GM19099 (cell line): ENCODE data around the gene ZDHHC14.

Experiments
- POLR2A ChIP-seq: IDR thresholded peaks from 3 replicates; pipeline ENCODE4 v1.6.1; 2011; ENCODE audit warnings: low read depth; ENCODE audit not compliant: insufficient read length; ENCODE audit errors: extremely low read depth

Gene ZDHHC14

GRCh38 chr6:157428427-157429202, 47.6 kb downstream of the ZDHHC14 start:
- TF ChIP-seq POLR2A = no peak

- TF ChIP-seq POLR2A = no peak
Observed at GRCh38 chr6:157429248-157429647, 48.3 kb downstream of the ZDHHC14 start.

- TF ChIP-seq POLR2A = no peak
Observed at GRCh38 chr6:157430834-157431233, 49.8 kb downstream of the ZDHHC14 start.

- no peak for TF ChIP-seq POLR2A
Observed at GRCh38 chr6:157432231-157432891, 51.4 kb downstream of the ZDHHC14 start.

- no peak for TF ChIP-seq POLR2A
Observed at GRCh38 chr6:157432892-157433265, 51.9 kb downstream of the ZDHHC14 start.

- no peak for TF ChIP-seq POLR2A
Observed at GRCh38 chr6:157433678-157434081, 52.7 kb downstream of the ZDHHC14 start.

GRCh38 chr6:157434349-157435033, 53.5 kb downstream of the ZDHHC14 start:
- TF ChIP-seq POLR2A = no peak

GRCh38 chr6:157436219-157436943, 55.4 kb downstream of the ZDHHC14 start:
- TF ChIP-seq POLR2A = no peak

- no peak for TF ChIP-seq POLR2A
Observed at GRCh38 chr6:157436944-157437336, 56.0 kb downstream of the ZDHHC14 start.

GRCh38 chr6:157438611-157439111, 57.7 kb downstream of the ZDHHC14 start:
- TF ChIP-seq POLR2A = no peak

- TF ChIP-seq POLR2A = no peak
Observed at GRCh38 chr6:157440171-157440570, 59.2 kb downstream of the ZDHHC14 start.

- TF ChIP-seq POLR2A = no peak
Observed at GRCh38 chr6:157442291-157442690, 61.3 kb downstream of the ZDHHC14 start.

GRCh38 chr6:157443066-157443800, 62.2 kb downstream of the ZDHHC14 start:
- TF ChIP-seq POLR2A = no peak

- no peak for TF ChIP-seq POLR2A
Observed at GRCh38 chr6:157445277-157446009, 64.5 kb downstream of the ZDHHC14 start.
